ENCODE data around the gene CGNL1.

CGNL1 gene

GRCh38 chr15:57385923-57386390, 9.7 kb downstream of the CGNL1 start:
- DNase-seq (ENCODE audit: low spot score) = no peak

GRCh38 chr15:57386976-57387375, 10.7 kb downstream of the CGNL1 start:
- no peak for DNase-seq (ENCODE audit: low spot score)

- no peak for DNase-seq (ENCODE audit: low spot score)
Observed at GRCh38 chr15:57387564-57388076, 11.3 kb downstream of the CGNL1 start.

GRCh38 chr15:57388464-57388863, 12.2 kb downstream of the CGNL1 start:
- DNase-seq (ENCODE audit: low spot score) = no peak

- DNase-seq (ENCODE audit: low spot score) = no peak
Observed at GRCh38 chr15:57389991-57390390, 13.7 kb downstream of the CGNL1 start.

- no peak for DNase-seq (ENCODE audit: low spot score)
Observed at GRCh38 chr15:57390583-57390982, 14.3 kb downstream of the CGNL1 start.

GRCh38 chr15:57391537-57391936, 15.2 kb downstream of the CGNL1 start:
- no peak for DNase-seq (ENCODE audit: low spot score)

GRCh38 chr15:57393061-57393460, 16.8 kb downstream of the CGNL1 start:
- no peak for DNase-seq (ENCODE audit: low spot score)

GRCh38 chr15:57395292-57395691, 19.0 kb downstream of the CGNL1 start:
- no peak for DNase-seq (ENCODE audit: low spot score)

- no peak for DNase-seq (ENCODE audit: low spot score)
Observed at GRCh38 chr15:57398336-57398735, 22.0 kb downstream of the CGNL1 start.

GRCh38 chr15:57401546-57401945, 25.2 kb downstream of the CGNL1 start:
- DNase-seq (ENCODE audit: low spot score) = no peak

GRCh38 chr15:57403017-57403416, 26.7 kb downstream of the CGNL1 start:
- DNase-seq (ENCODE audit: low spot score) = no peak

- no peak for DNase-seq (ENCODE audit: low spot score)
Observed at GRCh38 chr15:57403566-57404325, 27.4 kb downstream of the CGNL1 start.

- no peak for DNase-seq (ENCODE audit: low spot score)
Observed at GRCh38 chr15:57405133-57405532, 28.8 kb downstream of the CGNL1 start.

GRCh38 chr15:57406062-57406772, 29.9 kb downstream of the CGNL1 start:
- DNase-seq (ENCODE audit: low spot score) = no peak

- no peak for DNase-seq (ENCODE audit: low spot score)
Observed at GRCh38 chr15:57410373-57410772, 34.1 kb downstream of the CGNL1 start.

- no peak for DNase-seq (ENCODE audit: low spot score)
Observed at GRCh38 chr15:57411945-57412768, 35.9 kb downstream of the CGNL1 start.

GRCh38 chr15:57415602-57416001, 39.3 kb downstream of the CGNL1 start:
- no peak for DNase-seq (ENCODE audit: low spot score)

GRCh38 chr15:57418635-57419034, 42.3 kb downstream of the CGNL1 start:
- no peak for DNase-seq (ENCODE audit: low spot score)

- no peak for DNase-seq (ENCODE audit: low spot score)
Observed at GRCh38 chr15:57419335-57419734, 43.0 kb downstream of the CGNL1 start.

- no peak for DNase-seq (ENCODE audit: low spot score)
Observed at GRCh38 chr15:57421110-57421509, 44.8 kb downstream of the CGNL1 start.

GRCh38 chr15:57421551-57421950, 45.2 kb downstream of the CGNL1 start:
- no peak for DNase-seq (ENCODE audit: low spot score)
